Neural progenitor cell (in vitro differentiated cells): ENCODE measurements around the gene SH3GL2. TPM values are rescaled to one million over a fixed set of nuclear protein-coding genes. Genes with fewer than 3 reads are reported as not detected.
A peak's percentile ranks its signal among the peaks of the same experiment; 100 is the strongest.

Experiments used
- DNase-seq: peaks from one replicate; pipeline ENCODE4 v3.0.0-alpha.2; 2016; ENCODE audit warnings: low spot score
- H2AFZ ChIP-seq: fragments of 200-600 bp; sonication (generic); replicated peaks from 2 replicates; pipeline ENCODE4 v1.6.1; 2016; ENCODE audit warnings: antibody characterized with exemption
- H3F3A ChIP-seq: fragments of 200-600 bp; sonication (generic); 2 replicates; pipeline ENCODE4 v1.6.1; 2016; ENCODE audit warnings: antibody characterized with exemption, low read depth
- H3K27ac ChIP-seq: fragments of 200-600 bp; sonication (generic); 2 replicates; pipeline ENCODE4 v1.5.1; 2016; ENCODE audit warnings: mild to moderate bottlenecking
- H3K27me3 ChIP-seq: fragments of 200-600 bp; sonication (generic); 2 replicates; pipeline ENCODE4 v1.6.1; 2016; ENCODE audit warnings: mild to moderate bottlenecking, moderate library complexity
- H3K36me3 ChIP-seq: fragments of 200-600 bp; sonication (generic); 2 replicates; pipeline ENCODE4 v1.5.1; 2016
- H3K4me1 ChIP-seq: fragments of 200-600 bp; sonication (generic); 2 replicates; pipeline ENCODE4 v1.6.1; 2016; ENCODE audit warnings: mixed run types
- H3K4me2 ChIP-seq: fragments of 200-600 bp; sonication (generic); 2 replicates; pipeline ENCODE4 v1.6.1; 2016
- H3K4me3 ChIP-seq: fragments of 200-600 bp; sonication (generic); 2 replicates; pipeline ENCODE4 v1.5.1; 2016
- H3K79me2 ChIP-seq: fragments of 200-600 bp; sonication (generic); 2 replicates; pipeline ENCODE4 v1.6.1; 2016; ENCODE audit warnings: low read depth
- H3K9ac ChIP-seq: fragments of 200-600 bp; sonication (generic); 2 replicates; pipeline ENCODE4 v1.6.1; 2016
- H3K9me3 ChIP-seq: fragments of 200-600 bp; sonication (generic); 2 replicates; pipeline ENCODE4 v1.5.1; 2016; ENCODE audit warnings: low read depth
- H4K20me1 ChIP-seq: fragments of 200-600 bp; sonication (generic); 2 replicates; pipeline ENCODE4 v1.6.1; 2016; ENCODE audit warnings: low read depth
- H3K27ac Mint-ChIP-seq: 3 replicates; pipeline ENCODE4 v1.8.0; 2021; ENCODE audit warnings: mixed read lengths
- H3K27me3 Mint-ChIP-seq: 2 replicates; pipeline ENCODE4 v1.8.0; 2022; ENCODE audit warnings: low read depth, mild to moderate bottlenecking, inconsistent platforms, moderate library complexity, mixed read lengths; ENCODE audit not compliant: insufficient read depth
- H3K36me3 Mint-ChIP-seq: 3 replicates; pipeline ENCODE4 v1.8.0; 2021; ENCODE audit warnings: mixed read lengths
- H3K4me1 Mint-ChIP-seq: 3 replicates; pipeline ENCODE4 v1.8.0; 2021; ENCODE audit warnings: mixed read lengths
- H3K4me3 Mint-ChIP-seq: 3 replicates; pipeline ENCODE4 v1.8.0; 2021; ENCODE audit warnings: mild to moderate bottlenecking, moderate library complexity, mixed read lengths
- H3K9me3 Mint-ChIP-seq: 3 replicates; pipeline ENCODE4 v1.8.0; 2020; ENCODE audit warnings: mixed read lengths
- EZH2 ChIP-seq: fragments of 200-600 bp; sonication (generic); IDR thresholded peaks from 2 replicates; pipeline ENCODE4 v1.6.1; 2017; ENCODE audit warnings: antibody characterized with exemption, mild to moderate bottlenecking, moderate library complexity
- EZH2phosphoT487 ChIP-seq: fragments of 200-600 bp; sonication (generic); IDR thresholded peaks from 2 replicates; pipeline ENCODE4 v1.6.1; 2017; ENCODE audit warnings: antibody characterized with exemption
- total RNA-seq: library from RNA; depleted of rRNA; stranded (reverse); fragments of >200 nt; gene quantifications from 2 replicates; pipeline ENCODE4 v1.2.3, GENCODE V29; 2015; ENCODE audit warnings: low replicate concordance
- TF ChIP-seq, protein P1 (sequence below): fragments of 200-600 bp; sonication (generic); IDR thresholded peaks from 2 replicates; pipeline ENCODE4 v1.5.1; 2017; ENCODE audit warnings: antibody characterized with exemption, mild to moderate bottlenecking

Gene SH3GL2
- total RNA-seq, 1 donor from 2014 or later = 1.6 TPM

DNA sequence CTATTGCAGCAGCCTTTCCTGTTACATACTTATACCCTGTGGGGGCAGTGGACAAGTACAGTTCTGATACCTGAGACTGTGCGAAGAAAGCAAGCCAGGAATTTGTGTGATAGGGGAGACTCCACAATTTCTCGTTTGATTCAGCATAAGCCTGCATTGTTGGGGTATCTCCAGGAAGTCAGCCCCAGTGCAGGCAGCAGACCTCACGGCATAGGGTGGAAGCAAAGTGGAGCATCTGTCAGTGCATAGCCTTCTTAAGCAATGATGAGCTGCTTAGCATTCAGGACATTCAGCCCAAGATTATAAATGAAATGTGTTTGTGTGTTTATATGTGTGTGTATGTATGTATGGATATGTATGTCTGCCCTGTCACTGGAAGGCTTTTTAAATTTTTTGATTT, 157.0 kb downstream of the SH3GL2 start:
- no peak overlapping the region for H3K4me3 Mint-ChIP-seq
- no peaks in the 10 kb centered on the region for H3F3A ChIP-seq
- H3K27ac ChIP-seq = no peak overlapping the region
- no peaks in the 10 kb centered on the region for H3K36me3 ChIP-seq
- no peak for DNase-seq
- H3K27me3 ChIP-seq = no peaks in the 10 kb centered on the region
- H4K20me1 ChIP-seq = no peaks in the 10 kb centered on the region
- no peaks in the 10 kb centered on the region for H3K27me3 Mint-ChIP-seq
- no peak overlapping the region for H3K27ac Mint-ChIP-seq
- no peak overlapping the region for H3K9ac ChIP-seq
- no peaks in the 10 kb centered on the region for H3K9me3 Mint-ChIP-seq
- H3K4me1 Mint-ChIP-seq = no peaks in the 10 kb centered on the region
- H3K4me3 ChIP-seq = no peak overlapping the region
- no peaks in the 10 kb centered on the region for H3K36me3 Mint-ChIP-seq
- no peaks in the 10 kb centered on the region for H3K9me3 ChIP-seq
- H2AFZ ChIP-seq = no peak overlapping the region
- no peaks in the 10 kb centered on the region for H3K79me2 ChIP-seq
- peaks cover 3% of the 10 kb centered on the region for H3K4me1 ChIP-seq
- no peak overlapping the region for H3K4me2 ChIP-seq
- TF ChIP-seq, protein P1, sequence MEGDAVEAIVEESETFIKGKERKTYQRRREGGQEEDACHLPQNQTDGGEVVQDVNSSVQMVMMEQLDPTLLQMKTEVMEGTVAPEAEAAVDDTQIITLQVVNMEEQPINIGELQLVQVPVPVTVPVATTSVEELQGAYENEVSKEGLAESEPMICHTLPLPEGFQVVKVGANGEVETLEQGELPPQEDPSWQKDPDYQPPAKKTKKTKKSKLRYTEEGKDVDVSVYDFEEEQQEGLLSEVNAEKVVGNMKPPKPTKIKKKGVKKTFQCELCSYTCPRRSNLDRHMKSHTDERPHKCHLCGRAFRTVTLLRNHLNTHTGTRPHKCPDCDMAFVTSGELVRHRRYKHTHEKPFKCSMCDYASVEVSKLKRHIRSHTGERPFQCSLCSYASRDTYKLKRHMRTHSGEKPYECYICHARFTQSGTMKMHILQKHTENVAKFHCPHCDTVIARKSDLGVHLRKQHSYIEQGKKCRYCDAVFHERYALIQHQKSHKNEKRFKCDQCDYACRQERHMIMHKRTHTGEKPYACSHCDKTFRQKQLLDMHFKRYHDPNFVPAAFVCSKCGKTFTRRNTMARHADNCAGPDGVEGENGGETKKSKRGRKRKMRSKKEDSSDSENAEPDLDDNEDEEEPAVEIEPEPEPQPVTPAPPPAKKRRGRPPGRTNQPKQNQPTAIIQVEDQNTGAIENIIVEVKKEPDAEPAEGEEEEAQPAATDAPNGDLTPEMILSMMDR = no peak
- no peak for TF ChIP-seq EZH2phosphoT487
- no peak for TF ChIP-seq EZH2

DNA sequence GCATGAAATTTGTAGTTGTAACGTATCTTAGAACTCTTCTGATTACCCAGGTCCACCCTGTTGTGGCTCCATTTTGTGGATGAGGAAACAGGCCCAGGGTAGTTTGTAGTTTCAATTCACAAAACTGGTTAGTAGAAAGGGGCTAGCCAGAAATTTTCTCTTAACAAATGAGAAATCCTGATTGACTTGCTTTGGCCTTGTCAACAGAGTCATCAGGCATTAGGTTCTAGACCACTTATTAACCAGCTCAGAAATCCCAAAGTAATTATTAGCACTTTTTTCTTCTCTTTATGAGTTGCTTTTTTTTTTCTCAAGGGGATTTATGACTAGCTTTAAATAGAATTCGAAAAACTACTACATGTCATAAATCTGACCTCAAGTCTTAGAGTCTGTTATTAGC, 160.2 kb downstream of the SH3GL2 start:
- Histone ChIP-seq H3K79me2 (no peaks in the 10 kb centered on the region), H3K27ac (no peak overlapping the region), H3F3A (no peaks in the 10 kb centered on the region), H3K4me2 (no peak overlapping the region), H3K36me3 (no peaks in the 10 kb centered on the region), H3K4me1 (peaks cover 3% of the 10 kb centered on the region), H3K4me3 (no peak overlapping the region), H2AFZ (no peak overlapping the region), H3K27me3 (no peaks in the 10 kb centered on the region), H4K20me1 (no peaks in the 10 kb centered on the region), H3K9me3 (no peaks in the 10 kb centered on the region), H3K9ac (no peak overlapping the region)
- Mint-ChIP-seq H3K27ac (no peak overlapping the region), H3K4me1 (no peaks in the 10 kb centered on the region), H3K36me3 (no peaks in the 10 kb centered on the region), H3K9me3 (no peaks in the 10 kb centered on the region), H3K27me3 (no peaks in the 10 kb centered on the region), H3K4me3 (no peak overlapping the region)
- no peak for DNase-seq
- TF ChIP-seq EZH2phosphoT487 = no peak
- TF ChIP-seq EZH2 = no peak
- TF ChIP-seq, protein P1 = no peak

DNA sequence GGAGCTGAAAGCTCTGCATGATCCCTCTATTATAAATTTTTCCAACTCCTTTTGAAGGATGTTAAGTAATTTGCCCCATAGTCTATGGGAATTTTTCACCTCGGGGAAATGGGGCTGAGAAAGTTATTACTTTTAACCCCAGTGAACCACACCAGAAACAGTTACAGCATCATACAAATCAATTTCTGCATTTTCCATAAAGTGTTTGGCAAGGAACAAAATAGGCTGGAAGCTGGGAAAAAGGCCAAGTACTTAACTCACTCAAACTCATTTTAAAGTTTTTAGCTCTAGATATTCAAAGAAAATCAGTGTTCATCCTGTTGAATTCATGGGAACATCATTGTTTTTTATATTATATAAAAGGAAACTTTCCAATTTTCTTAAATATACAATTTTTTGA, 160.9 kb downstream of the SH3GL2 start:
- Mint-ChIP-seq H3K4me3 (no peak overlapping the region), H3K9me3 (no peaks in the 10 kb centered on the region), H3K4me1 (no peaks in the 10 kb centered on the region), H3K27ac (no peak overlapping the region), H3K36me3 (no peaks in the 10 kb centered on the region), H3K27me3 (no peaks in the 10 kb centered on the region)
- H3K4me1 ChIP-seq = peaks cover 3% of the 10 kb centered on the region
- no peak overlapping the region for H3K9ac ChIP-seq
- H3K9me3 ChIP-seq = no peaks in the 10 kb centered on the region
- DNase-seq = no peak
- H3F3A ChIP-seq = no peaks in the 10 kb centered on the region
- no peak overlapping the region for H3K4me3 ChIP-seq
- TF ChIP-seq, protein P1 = no peak
- TF ChIP-seq EZH2phosphoT487 = no peak
- TF ChIP-seq EZH2 = no peak
- no peak overlapping the region for H3K4me2 ChIP-seq
- no peaks in the 10 kb centered on the region for H3K27me3 ChIP-seq
- no peaks in the 10 kb centered on the region for H4K20me1 ChIP-seq
- H3K27ac ChIP-seq = no peak overlapping the region
- no peaks in the 10 kb centered on the region for H3K79me2 ChIP-seq
- no peaks in the 10 kb centered on the region for H3K36me3 ChIP-seq
- no peak overlapping the region for H2AFZ ChIP-seq

DNA sequence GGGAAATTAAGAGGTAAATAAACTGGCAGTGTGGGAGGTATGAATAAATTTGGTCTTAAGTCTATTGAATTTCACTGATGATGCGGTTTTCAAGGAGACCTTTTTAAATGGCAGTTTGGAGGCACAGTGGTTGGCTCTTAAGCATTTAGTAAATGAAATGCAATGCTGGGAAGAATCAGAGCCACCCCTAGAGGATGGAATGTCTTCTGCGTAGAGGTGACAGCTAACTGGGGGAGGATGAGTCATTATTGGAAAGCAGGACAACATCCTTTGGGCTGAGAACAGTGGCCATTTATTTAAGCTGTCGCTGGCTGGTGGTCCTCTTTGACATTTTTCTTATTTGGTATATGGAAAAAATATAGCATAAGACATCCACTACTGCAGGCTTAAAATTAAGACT, 163.2 kb downstream of the SH3GL2 start:
- DNase-seq = peak; percentile 65
- no peaks in the 10 kb centered on the region for H3K9me3 Mint-ChIP-seq
- H3K9me3 ChIP-seq = no peaks in the 10 kb centered on the region
- no peaks in the 10 kb centered on the region for H3K79me2 ChIP-seq
- no peaks in the 10 kb centered on the region for H4K20me1 ChIP-seq
- H3K4me1 Mint-ChIP-seq = no peaks in the 10 kb centered on the region
- no peak overlapping the region for H3K27ac ChIP-seq
- H3K9ac ChIP-seq = no peak overlapping the region
- no peak overlapping the region for H3K27ac Mint-ChIP-seq
- no peaks in the 10 kb centered on the region for H3F3A ChIP-seq
- H3K36me3 ChIP-seq = no peaks in the 10 kb centered on the region
- H3K4me3 Mint-ChIP-seq = no peak overlapping the region
- peak overlapping the region; percentile 50 for H2AFZ ChIP-seq
- H3K27me3 ChIP-seq = no peaks in the 10 kb centered on the region
- TF ChIP-seq EZH2phosphoT487 (no peak), EZH2 (no peak)
- TF ChIP-seq, protein P1 = peak; percentile 67
- peaks cover 3% of the 10 kb centered on the region for H3K4me1 ChIP-seq
- H3K27me3 Mint-ChIP-seq = peaks cover 5% of the 10 kb centered on the region
- H3K4me3 ChIP-seq = no peak overlapping the region
- no peaks in the 10 kb centered on the region for H3K36me3 Mint-ChIP-seq
- no peak overlapping the region for H3K4me2 ChIP-seq
